HG03558 (cell line): ENCODE results near the gene SOCS7.

Experiments
- ATAC-seq: cut with Tn5 transposase; IDR thresholded peaks from one replicate; pipeline ENCODE4 v1.9.1; 2021; ENCODE audit warnings: moderate number of reproducible peaks; ENCODE audit not compliant: unreplicated experiment; ENCODE audit errors: extremely low read depth

The SOCS7 gene

GRCh38 chr17:38334480-38335364 is 16.9 kb upstream of the SOCS7 start:
- no peak for ATAC-seq

GRCh38 chr17:38336838-38337237 is 14.8 kb upstream of the SOCS7 start:
- no peak for ATAC-seq

- ATAC-seq: no peak
Observed at GRCh38 chr17:38338053-38338452, 13.6 kb upstream of the SOCS7 start.

- ATAC-seq: no peak
Observed at GRCh38 chr17:38338535-38338934, 13.1 kb upstream of the SOCS7 start.

- no peak for ATAC-seq
Observed at GRCh38 chr17:38339891-38340290, 11.8 kb upstream of the SOCS7 start.

- ATAC-seq: no peak
Observed at GRCh38 chr17:38341035-38341721, 10.5 kb upstream of the SOCS7 start.

- no peak for ATAC-seq
Observed at GRCh38 chr17:38342886-38343607, 8.6 kb upstream of the SOCS7 start.

- no peak for ATAC-seq
Observed at GRCh38 chr17:38343608-38344419, 7.8 kb upstream of the SOCS7 start, which contains the start of gene GPR179. TSS of gene GPR179 (minus strand) at chr17:38343956. CDS start at chr17:38343789, 167 bp downstream.

- no peak for ATAC-seq
Observed at GRCh38 chr17:38344420-38344745, 7.3 kb upstream of the SOCS7 start.

GRCh38 chr17:38345743-38346142 is 5.9 kb upstream of the SOCS7 start:
- ATAC-seq: no peak

- no peak for ATAC-seq
Observed at GRCh38 chr17:38349097-38349730, 2.4 kb upstream of the SOCS7 start.

GRCh38 chr17:38350035-38350434 is 1.6 kb upstream of the SOCS7 start:
- no peak for ATAC-seq

- ATAC-seq: no peak
Observed at GRCh38 chr17:38352245-38353085, 821 bp downstream of the SOCS7 start.

GRCh38 chr17:38353086-38353604 is 1.5 kb downstream of the SOCS7 start:
- ATAC-seq: no peak

- no peak for ATAC-seq
Observed at GRCh38 chr17:38353668-38354067, 2.0 kb downstream of the SOCS7 start.

- no peak for ATAC-seq
Observed at GRCh38 chr17:38354466-38354865, 2.8 kb downstream of the SOCS7 start.

- no peak for ATAC-seq
Observed at GRCh38 chr17:38355251-38355650, 3.6 kb downstream of the SOCS7 start.

- no peak for ATAC-seq
Observed at GRCh38 chr17:38357486-38358123, 6.0 kb downstream of the SOCS7 start.
